Testis (tissue), 2 donors: ENCODE results near the gene SENP7.

Experiments
- CTCF ChIP-seq, 3 experiments: fragments of 450-650 bp in 2 of 3; fragments of 200-600 bp in 1 of 3; sonication (generic) in 1 of 3; IDR thresholded peaks; one replicate each; pipeline ENCODE4 v1.5.1; 2016 to 2019; ENCODE audit warnings: antibody characterized with exemption in 3 of 3, mild to moderate bottlenecking in 2 of 3, moderate library complexity in 1 of 3
- POLR2A ChIP-seq: fragments of 450-650 bp; IDR thresholded peaks from one replicate; pipeline ENCODE4 v1.6.1; 2017; ENCODE audit warnings: antibody characterized with exemption, mild to moderate bottlenecking, moderate library complexity

- TF ChIP-seq CTCF (IDR thresholded peaks at IDR 0.05) (no peak), POLR2A (no peak)
Measured at GRCh38 chr3:101311676-101312075, 201.3 kb downstream of the SENP7 start.
